ENCODE data around the gene RERE.

The RERE gene

DNA sequence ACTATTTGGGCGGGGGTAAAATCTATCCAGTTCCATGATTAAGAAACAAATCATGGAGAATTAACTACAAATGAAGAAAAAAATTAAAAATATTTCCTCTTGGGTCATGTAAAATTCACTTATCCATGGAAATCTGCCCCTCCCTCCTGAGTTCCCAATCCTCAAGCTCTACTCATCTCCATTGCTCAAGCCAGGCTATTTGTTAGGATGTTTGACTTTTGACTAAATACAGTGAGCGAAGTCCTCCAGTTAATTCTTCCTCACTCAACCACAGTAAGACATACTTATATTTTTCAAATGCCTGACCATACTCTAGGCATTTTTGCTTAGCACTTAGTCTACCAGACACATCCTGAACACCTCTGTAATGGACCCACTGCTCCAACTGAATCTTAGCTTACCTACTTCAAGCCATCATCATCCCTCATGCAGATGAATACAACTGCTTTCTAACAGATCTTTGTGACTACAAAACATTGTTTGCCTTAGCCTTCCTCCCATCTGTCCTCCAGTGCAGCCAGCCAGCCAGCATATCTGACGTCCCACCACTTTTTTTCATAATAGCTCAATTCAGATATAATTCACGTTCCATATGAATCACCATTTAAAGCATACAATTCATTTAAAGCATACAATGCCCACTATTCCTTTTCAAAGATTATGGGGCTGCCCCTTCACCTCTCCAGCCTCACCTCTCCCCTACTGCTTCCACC, 154.2 kb downstream of the RERE start:
- DNase-seq: no peak

- no peak for DNase-seq
These were observed 154.9 kb downstream of the RERE start for GRCh38 chr1:8662380-8663072.

DNA sequence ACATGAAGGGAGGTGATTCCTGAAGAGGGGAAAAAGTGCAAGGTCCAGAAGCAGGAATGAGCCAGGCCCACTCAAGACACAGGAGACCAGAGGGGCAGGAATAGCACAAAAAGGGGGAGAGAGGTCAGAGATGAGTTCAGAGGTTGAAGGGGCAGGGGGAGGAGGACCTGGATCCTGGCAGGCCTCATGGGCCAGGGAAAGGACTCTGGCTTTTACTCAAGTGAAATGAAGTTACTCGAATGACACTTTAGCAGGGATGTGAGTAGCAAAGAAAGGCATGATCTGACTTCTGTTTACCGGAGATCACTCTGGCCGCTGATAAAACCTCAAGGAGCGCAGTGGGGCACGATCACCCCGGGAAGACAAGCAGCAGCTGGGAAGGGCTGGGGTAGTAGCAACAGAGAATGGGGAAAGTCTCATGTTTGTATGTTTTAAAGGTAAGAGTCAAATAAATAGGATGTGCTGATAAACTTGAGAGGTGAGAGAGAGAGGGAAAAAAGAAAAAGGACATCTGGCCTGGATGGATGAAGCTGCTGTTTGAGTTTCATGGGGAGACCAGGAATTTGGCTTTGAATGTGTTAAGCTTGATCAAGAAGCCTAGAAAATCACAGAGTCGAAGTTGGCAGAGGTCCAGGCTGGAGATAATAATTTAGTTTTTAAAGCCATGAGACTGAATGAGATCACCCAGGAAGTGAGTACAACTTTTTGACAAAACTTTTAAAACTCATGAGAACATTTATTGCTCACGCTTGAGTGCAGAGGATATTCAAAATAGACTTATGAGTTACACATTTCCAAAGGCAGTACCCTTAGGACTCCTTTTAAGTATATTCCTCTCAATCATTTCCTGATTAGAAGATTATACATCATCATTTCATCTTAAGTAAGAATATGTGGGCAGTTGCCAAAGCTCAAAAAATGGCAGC, 156.0 kb downstream of the RERE start:
- peak in 1 of 2 experiments; percentile 50 for DNase-seq

GRCh38 chr1:8660411-8660828, 157.0 kb downstream of the RERE start:
- DNase-seq: peak in 1 of 2 experiments; percentile 32

DNA sequence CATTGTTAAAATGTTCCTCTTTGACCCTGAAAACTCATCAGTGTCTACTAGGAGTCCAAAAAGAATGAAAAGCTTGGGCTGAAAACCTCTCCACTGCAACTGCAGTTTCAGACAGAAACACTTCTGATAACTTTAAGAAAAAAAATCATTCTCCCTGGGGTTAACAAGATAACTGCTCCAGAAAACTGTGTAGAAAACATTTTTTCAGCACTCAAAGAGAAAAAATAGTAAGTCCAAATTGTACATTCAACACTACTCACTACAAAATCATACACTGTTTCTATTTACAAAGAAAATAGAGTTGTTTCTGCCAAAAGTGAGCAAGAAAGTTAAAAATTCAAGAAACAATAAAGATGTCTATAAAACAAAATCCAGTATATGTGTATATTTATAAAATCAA, 157.8 kb downstream of the RERE start:
- no peak for DNase-seq

GRCh38 chr1:8653878-8654277, 163.6 kb downstream of the RERE start:
- no peak for DNase-seq

GRCh38 chr1:8652467-8653046, 164.9 kb downstream of the RERE start:
- DNase-seq: no peak

DNA sequence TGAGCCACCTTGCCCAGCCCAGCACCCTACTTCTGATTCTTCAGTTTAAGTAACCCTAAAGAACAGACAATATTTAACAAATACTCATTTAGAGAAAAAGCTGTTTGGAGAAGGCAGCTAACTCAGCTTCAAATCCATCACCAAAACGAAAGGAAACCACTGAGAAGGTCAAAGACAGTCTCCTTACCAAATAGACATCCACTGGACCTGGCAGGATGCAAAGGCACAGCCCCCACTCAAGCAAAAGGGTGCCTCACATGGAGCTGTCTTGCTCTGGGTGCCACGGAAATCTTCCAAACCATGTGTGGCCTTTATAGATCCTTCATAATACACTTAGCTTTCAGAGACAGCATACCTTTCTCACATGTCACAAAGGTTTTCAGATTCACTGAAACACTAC, 165.5 kb downstream of the RERE start:
- no peak for DNase-seq

DNA sequence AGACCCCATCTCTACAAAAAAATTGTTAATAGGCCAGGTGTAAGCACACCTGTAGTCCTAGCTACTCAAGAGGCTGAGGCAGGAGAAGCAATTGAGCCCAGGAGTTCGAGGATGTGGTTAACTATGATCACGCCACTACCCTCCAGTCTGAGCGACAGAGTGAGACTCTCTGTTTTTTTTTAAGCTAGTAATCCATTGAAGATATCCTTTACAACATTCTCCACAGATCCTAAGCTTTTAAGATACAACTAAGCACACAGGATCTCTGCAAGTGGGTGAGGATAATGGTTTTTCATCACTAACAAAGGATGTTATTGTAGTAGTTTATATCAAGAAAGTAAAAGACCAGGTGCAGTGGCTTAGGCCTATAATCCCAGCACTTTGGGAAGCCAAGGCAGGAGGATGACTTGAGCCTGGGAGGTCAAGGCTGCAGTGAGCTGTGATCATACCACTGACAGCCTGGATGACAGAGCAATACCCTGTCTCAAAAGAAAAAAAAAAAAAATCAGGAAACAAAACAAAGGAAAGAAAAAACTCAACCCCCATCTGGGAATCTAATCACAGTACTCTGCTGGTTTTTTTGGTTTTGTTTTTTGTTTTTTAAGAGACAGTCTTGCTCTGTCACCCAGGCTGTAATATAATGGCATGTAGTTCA, 166.1 kb downstream of the RERE start:
- no peak for DNase-seq

GRCh38 chr1:8649875-8650274, 167.6 kb downstream of the RERE start:
- no peak for DNase-seq

- no peak for DNase-seq
These were observed 168.4 kb downstream of the RERE start for GRCh38 chr1:8649027-8649426.

- no peak for DNase-seq
These were observed 170.4 kb downstream of the RERE start for GRCh38 chr1:8646996-8647395.

GRCh38 chr1:8646189-8646588, 171.3 kb downstream of the RERE start:
- no peak for DNase-seq

- DNase-seq: no peak
These were observed 173.6 kb downstream of the RERE start for GRCh38 chr1:8643542-8644536.

- DNase-seq: no peak
These were observed 175.3 kb downstream of the RERE start for GRCh38 chr1:8642114-8642513.

- DNase-seq: no peak
These were observed 176.0 kb downstream of the RERE start for GRCh38 chr1:8641377-8641997.

- DNase-seq: no peak
These were observed 176.5 kb downstream of the RERE start for GRCh38 chr1:8640950-8641349.

DNA sequence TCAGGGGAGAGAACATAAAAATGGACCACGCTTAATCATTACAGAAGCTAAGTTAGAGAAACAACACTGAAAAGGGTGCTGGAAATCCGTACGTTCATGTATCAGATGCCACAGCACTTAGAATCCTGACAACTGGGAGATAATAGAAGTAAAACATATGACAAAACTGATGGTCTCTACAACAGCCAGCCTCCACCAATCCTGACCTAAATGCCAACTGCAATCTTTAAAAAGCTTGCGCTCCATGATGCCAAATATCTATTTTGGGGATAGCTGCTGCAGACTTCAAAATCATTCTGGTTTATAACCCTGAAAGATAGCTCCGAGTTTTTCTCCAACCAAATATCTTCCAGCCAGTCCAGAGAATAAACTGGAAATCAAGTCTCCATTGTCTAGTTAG, 178.3 kb downstream of the RERE start:
- no peak for DNase-seq

DNA sequence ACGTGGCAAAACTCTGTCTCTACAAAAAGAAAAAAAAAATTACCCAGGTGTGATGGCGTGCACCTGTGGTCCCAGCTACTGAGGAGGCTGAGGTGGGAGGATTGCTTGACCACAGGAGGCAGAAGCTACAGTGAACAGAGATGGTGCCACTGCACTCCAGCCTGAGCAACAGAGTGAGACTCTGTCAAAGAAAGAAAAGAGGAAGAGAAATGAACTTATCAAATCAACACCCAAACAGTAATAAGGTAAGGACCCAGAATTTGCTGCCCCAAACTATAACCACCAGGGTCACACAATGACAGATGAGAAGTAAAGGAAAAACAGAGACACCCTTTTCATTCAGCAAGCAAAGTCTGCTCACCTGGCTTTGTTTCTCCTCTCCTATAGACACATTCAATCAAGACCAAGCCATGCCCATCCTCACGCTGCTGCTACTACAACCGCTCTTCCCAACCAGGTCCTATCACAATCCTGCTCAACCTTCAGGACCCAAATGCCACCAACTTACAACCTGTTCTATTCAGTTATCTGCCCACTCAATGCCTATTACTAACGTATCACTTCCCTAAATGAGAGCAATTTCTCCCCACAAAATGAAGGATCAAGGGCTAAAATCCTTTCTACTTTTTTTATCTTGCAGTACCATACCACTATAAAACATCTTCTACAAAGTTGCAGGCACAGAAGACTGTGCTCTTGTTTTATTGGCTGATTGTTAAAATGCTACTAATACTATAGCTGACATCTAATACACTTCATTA, 183.5 kb downstream of the RERE start:
- no peak for DNase-seq

GRCh38 chr1:8632102-8632501, 185.3 kb downstream of the RERE start:
- DNase-seq: no peak
